ENCODE data around the gene NUP188.
A peak's percentile ranks its signal among the peaks of the same experiment; 100 is the strongest.
"Not testable (repeated sequence)": the region's sequence is repeated elsewhere in the genome, so short reads cannot be mapped to it uniquely, and the experiment has no call there.

The NUP188 gene

GRCh38 chr9:129028192-129028966 is 80.9 kb downstream of the NUP188 start, which contains the start of gene SH3GLB2:
TSS of gene SH3GLB2 (minus strand) at chr9:129028331. CDS start at chr9:129028154, 177 bp downstream.
- peak; percentile 83 for DNase-seq

- no peak for DNase-seq
Observed at GRCh38 chr9:129030191-129030590, 82.7 kb downstream of the NUP188 start.

- DNase-seq, result no peak
Observed at GRCh38 chr9:129031514-129031913, 84.0 kb downstream of the NUP188 start.

GRCh38 chr9:129032541-129033159 is 85.2 kb downstream of the NUP188 start:
- DNase-seq, result no peak

- no peak for DNase-seq
Observed at GRCh38 chr9:129033216-129033615, 85.7 kb downstream of the NUP188 start.

- DNase-seq, result not testable (repeated sequence)
Observed at GRCh38 chr9:129035838-129036237, 88.3 kb downstream of the NUP188 start.

- peak; percentile 96 for DNase-seq
Observed at GRCh38 chr9:129036241-129036922, 88.9 kb downstream of the NUP188 start, which contains the start of gene MIGA2. TSS of gene MIGA2 (plus strand) at chr9:129036626. CDS start at chr9:129040595, 3,969 bp downstream.

- no peak for DNase-seq
Observed at GRCh38 chr9:129036923-129037766, 89.6 kb downstream of the NUP188 start.

GRCh38 chr9:129037767-129038098 is 90.2 kb downstream of the NUP188 start:
- DNase-seq, result no peak

- no peak for DNase-seq
Observed at GRCh38 chr9:129038109-129038852, 90.8 kb downstream of the NUP188 start.

GRCh38 chr9:129040113-129040643 is 92.7 kb downstream of the NUP188 start:
- no peak for DNase-seq

- DNase-seq, result no peak
Observed at GRCh38 chr9:129042016-129042415, 94.5 kb downstream of the NUP188 start.

GRCh38 chr9:129052592-129052991 is 105.1 kb downstream of the NUP188 start:
- no peak for DNase-seq

GRCh38 chr9:129053020-129053419 is 105.5 kb downstream of the NUP188 start:
- DNase-seq, result no peak

- DNase-seq, result no peak
Observed at GRCh38 chr9:129054163-129054851, 106.8 kb downstream of the NUP188 start.
